D721Med (cell line): ENCODE results near the gene NPRL2.

Source experiments
- DNase-seq: peaks from one replicate; pipeline ENCODE4 v3.0.0; 2011; ENCODE audit warnings: low spot score; ENCODE audit not compliant: insufficient read length
- FAIRE-seq: peaks from 2 replicates; lab custom pipeline; 2011; peaks lifted over from hg19 to GRCh38; lab: Jason Lieb, UNC
- CTCF ChIP-seq: IDR thresholded peaks from 2 replicates; pipeline ENCODE4 v1.5.1; 2012; ENCODE audit warnings: mild to moderate bottlenecking, control low read depth; ENCODE audit not compliant: insufficient read depth; ENCODE audit errors: missing control alignments

NPRL2 gene

GRCh38 chr3:50355829-50356552 is 5.4 kb upstream of the NPRL2 start:
- DNase-seq, result no peak
- no peak for FAIRE-seq
- no peak for TF ChIP-seq CTCF

DNA sequence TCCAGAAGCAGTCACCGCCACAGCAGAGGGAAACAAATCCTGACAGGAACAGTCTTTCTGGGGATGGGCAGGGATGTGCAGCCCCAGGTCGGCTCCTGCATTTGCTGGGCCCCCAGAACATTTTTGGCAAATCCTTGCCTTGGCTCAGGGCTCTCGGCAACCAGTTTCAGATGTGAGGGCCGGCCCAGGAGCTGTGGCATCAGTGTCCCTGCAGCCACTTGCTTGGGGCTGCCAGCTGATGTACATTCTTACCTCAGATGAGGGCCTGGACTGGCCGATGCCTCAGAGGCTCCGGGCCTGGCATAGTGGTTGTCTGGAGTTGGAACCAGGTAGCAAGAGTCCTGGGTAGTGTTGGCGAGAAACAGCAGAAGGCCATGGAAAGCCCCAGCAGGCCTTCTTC is 4.3 kb upstream of the NPRL2 start:
- DNase-seq, result no peak
- FAIRE-seq, result no peak
- TF ChIP-seq CTCF, result no peak

- DNase-seq (no peak), FAIRE-seq (no peak)
- TF ChIP-seq CTCF, result no peak
These were observed 3.7 kb upstream of the NPRL2 start for GRCh38 chr3:50354186-50354764.

DNA sequence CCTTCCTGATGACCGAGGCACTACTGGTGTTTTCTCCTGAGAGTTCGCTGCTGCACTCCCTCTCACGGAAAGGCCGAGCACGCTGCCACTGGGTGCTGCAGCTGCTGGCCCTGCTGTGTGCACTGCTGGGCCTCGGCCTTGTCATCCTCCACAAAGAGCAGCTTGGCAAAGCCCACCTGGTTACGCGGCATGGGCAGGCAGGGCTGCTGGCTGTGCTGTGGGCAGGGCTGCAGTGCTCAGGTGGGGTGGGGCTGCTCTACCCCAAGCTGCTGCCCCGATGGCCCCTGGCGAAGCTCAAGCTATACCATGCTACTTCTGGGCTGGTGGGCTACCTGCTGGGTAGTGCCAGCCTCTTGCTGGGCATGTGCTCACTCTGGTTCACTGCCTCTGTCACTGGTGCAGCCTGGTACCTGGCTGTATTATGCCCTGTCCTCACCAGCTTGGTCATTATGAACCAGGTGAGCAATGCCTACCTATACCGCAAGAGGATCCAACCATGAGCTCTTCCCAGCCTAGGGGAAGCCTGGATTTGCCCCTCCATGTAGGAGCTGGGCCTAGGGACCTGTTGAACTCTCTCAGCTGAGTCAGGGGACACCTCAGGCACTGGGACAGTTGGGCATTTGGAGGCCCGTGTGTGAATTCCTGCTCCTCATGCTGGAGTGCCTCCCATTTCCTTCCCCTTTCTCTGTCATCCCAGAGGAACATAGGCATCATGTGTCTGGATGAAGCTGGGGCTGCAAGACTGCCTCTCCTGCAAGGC is 2.9 kb upstream of the NPRL2 start:
- DNase-seq (no peak), FAIRE-seq (no peak)
- TF ChIP-seq CTCF, result no peak

DNA sequence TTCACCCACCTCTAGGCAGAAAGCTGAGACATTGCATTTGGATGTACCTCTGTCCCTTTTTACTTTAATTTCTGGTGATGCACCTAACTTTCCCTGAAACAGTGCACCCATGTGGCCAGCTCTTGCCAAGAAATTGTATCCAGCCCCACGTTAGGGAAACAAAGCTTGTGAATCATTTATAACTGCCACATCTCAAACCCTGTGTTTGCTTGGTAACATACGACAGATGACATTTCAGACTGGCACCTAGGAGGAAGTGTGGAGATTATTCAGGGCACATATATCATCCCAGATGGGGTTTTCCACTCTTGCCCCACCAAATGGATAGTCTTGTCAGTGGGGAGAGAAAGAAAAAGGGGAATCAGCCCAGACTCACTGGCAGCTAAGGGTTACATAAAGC is 2.2 kb upstream of the NPRL2 start:
- no peak for FAIRE-seq
- peak; percentile 18 for TF ChIP-seq CTCF
- no peak for DNase-seq

GRCh38 chr3:50351323-50351697 is 735 bp upstream of the NPRL2 start:
- TF ChIP-seq CTCF, result no peak
- DNase-seq (no peak), FAIRE-seq (no peak)

DNA sequence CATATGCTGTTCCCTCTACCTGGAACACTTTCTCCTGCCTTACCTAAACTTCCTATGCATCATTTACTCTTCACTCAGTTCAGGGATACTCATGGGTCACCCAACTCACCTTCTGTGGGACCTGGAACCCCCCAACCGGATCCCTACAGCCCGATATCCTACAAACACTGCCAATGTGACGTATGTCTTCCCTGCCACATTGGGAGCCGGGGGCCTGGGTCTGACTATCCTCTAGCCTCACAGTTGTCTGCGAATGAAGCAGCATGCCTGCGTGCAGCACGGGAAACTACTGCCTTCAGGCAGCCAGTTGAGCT is 405 bp downstream of the NPRL2 start:
- no peak for TF ChIP-seq CTCF
- FAIRE-seq (no peak), DNase-seq (no peak)
